ENCODE measurements around the gene ELOA. TPM values are rescaled to one million over a fixed set of nuclear protein-coding genes. Genes with fewer than 3 reads are reported as not detected.
A peak's percentile ranks its signal among the peaks of the same experiment; 100 is the strongest.
"Not testable (repeated sequence)": the region's sequence is repeated elsewhere in the genome, so short reads cannot be mapped to it uniquely, and the experiment has no call there.

ELOA gene
- total RNA-seq, 1 donor from 2014 or later = 29.1 TPM

DNA sequence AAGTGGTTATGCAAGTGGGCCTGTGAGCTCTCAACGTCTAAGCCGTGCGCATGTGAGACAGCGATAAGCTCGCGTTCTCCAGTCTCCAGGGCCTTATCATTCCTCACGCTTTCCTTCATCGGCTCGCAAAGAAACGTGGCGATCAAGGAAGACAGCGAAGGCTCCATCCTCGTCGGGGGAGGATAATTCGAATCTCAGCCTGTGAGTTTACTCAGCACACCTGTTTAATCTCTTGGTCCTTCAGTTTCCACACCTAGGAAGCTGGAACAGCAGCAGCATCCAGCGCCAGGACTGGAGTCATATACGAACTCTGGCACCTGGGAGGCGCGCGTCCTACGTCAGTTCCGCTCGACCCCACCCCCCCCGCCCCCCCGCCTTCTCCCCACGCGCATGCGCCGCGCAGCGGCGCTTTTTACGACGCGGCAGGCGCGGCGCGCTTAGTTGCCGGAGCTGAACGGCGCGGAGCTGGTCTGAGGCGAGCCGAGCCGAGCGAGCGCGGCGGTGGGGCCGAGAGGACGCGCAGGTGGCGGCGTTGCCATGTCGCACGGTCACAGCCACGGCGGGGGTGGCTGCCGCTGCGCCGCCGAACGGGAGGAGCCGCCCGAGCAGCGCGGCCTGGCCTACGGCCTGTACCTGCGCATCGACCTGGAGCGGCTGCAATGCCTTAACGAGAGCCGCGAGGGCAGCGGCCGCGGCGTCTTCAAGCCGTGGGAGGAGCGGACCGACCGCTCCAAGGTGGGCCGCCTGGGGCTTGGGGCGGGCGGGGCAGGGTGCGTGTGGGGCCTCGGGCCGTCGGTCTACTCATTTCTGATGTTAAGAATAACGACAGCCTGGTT is 34.9 kb downstream of the ELOA start, which contains the start of gene PITHD1:
Gene PITHD1, plus strand, starts transcription at position 440 of the 836 bp plus-strand sequence. Its CDS starts 98 bp downstream, at position 538.
- Histone ChIP-seq H3K36me3 (peaks cover 31% of the 10 kb centered on the region), H3K4me1 (peaks cover 67% of the 10 kb centered on the region), H3K27me3 (ENCODE audit: low read depth) (no peaks in the 10 kb centered on the region), H3K27ac (replicated peaks) (peak within 1 kb of the TSS; percentile 94), H3K4me3 (peak within 1 kb of the TSS; percentile 97), H3K9me3 (replicated peaks) (no peaks in the 10 kb centered on the region)
- DNase-seq = peak; percentile 75
- TF ChIP-seq CTCF (IDR thresholded peaks at IDR 0.05; ENCODE audit: borderline replicate concordance) = no peak
- intact Hi-C loops (cut with micrococcal nuclease) = no loop called here

DNA sequence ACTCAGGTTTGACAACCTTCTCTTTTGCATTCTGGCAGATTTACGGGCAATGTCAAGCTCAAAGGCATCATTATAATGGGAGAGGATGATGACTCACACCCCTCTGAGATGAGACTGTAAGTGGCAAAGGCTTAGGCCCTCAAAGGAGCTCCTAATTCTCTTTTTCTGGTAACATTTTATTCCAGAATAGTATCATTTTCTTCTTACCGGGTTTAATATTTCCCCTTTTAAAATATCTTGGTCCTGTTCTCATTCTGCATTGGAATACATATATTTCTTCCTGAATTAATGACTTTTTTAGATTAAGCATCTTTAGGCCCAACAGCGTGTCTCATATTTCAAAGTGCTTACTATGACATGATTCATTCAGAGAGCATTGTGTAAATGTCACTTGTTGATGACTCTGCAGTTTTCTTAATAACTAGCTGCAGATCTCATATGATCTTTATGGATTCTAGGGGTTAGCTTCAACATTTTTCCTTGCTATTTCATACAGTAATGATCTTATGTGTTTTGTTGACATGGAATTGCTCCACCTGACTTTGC is 36.6 kb downstream of the ELOA start:
- no peak for DNase-seq
- intact Hi-C loops (cut with micrococcal nuclease) = no loop called here
- Histone ChIP-seq H3K4me3 (no peak overlapping the region), H3K27me3 (ENCODE audit: low read depth) (no peaks in the 10 kb centered on the region), H3K36me3 (peaks cover 43% of the 10 kb centered on the region), H3K4me1 (peaks cover 50% of the 10 kb centered on the region), H3K27ac (replicated peaks) (no peak overlapping the region), H3K9me3 (replicated peaks) (no peaks in the 10 kb centered on the region)
- TF ChIP-seq CTCF (IDR thresholded peaks at IDR 0.05; ENCODE audit: borderline replicate concordance) = no peak

DNA sequence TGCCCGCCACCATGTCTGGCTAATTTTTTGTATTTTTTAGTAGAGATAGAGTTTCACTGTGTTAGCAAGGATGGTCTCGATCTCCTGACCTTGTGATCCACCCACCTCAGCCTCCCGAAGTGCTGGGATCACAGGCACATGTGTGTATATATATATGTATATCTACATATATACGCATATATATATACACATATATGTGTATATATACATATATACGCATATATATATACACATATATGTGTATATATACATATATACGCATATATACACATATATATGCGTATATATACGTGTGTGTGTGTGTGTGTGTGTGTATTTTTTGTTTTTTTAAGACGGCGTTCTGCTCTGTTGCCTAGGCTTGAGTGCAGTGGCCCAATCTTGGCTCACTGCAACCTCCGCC is 39.9 kb downstream of the ELOA start:
- DNase-seq; intact Hi-C loops (cut with micrococcal nuclease); H3K27me3 ChIP-seq (ENCODE audit: low read depth); H3K4me3 ChIP-seq; H3K9me3 ChIP-seq (replicated peaks); H3K27ac ChIP-seq (replicated peaks): not testable (repeated sequence)
- Histone ChIP-seq H3K36me3 (peaks cover 74% of the 10 kb centered on the region), H3K4me1 (peaks cover 21% of the 10 kb centered on the region)

DNA sequence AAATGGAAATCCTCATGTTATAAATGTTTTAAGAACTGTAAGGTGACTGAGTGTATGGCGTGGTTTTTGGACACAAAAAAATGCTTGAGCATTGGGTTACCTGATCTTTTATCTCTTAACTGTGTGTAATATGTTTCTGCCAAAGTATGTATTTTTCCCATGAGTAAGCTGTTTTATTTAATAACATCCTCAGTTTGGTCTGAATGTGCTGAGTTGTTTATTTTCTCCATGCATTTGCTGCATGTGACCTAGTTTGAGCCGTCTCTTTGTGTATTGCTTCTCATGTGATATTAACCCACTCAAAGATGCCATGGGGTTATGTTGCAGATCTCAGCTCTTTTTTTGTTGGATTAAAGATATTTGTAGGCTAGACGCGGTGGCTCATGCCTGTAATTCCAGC is 41.6 kb downstream of the ELOA start:
- no peak for TF ChIP-seq CTCF (IDR thresholded peaks at IDR 0.05; ENCODE audit: borderline replicate concordance)
- Histone ChIP-seq H3K36me3 (peaks cover 82% of the 10 kb centered on the region), H3K4me3 (no peak overlapping the region), H3K4me1 (peaks cover 5% of the 10 kb centered on the region), H3K9me3 (replicated peaks) (no peaks in the 10 kb centered on the region), H3K27ac (replicated peaks) (no peak overlapping the region), H3K27me3 (ENCODE audit: low read depth) (no peaks in the 10 kb centered on the region)
- intact Hi-C loops (cut with micrococcal nuclease) = no loop called here
- DNase-seq = no peak

DNA sequence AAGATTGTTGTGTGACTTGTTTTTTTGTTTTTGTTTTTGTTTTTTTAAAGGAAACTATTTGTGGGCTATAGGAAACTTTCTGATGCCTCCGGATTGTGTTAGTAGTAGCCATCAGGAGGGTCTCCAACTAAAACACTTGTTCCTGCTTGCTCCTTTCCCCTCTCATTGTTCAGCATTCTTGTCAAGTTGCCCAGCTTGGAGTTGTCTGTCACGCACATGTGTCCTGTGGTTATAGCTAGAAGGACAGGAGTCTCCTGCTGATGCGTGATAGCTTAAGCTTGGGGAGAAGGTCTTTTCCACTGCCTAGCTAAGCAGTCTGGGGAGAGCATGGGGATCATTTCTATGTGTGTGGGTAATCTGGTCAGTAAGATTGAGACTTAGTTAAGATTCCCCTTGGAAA is 44.4 kb downstream of the ELOA start:
- Histone ChIP-seq H3K9me3 (replicated peaks) (no peaks in the 10 kb centered on the region), H3K4me1 (peaks cover 25% of the 10 kb centered on the region), H3K4me3 (no peak overlapping the region), H3K27me3 (ENCODE audit: low read depth) (no peaks in the 10 kb centered on the region), H3K27ac (replicated peaks) (no peak overlapping the region), H3K36me3 (peaks cover 54% of the 10 kb centered on the region)
- DNase-seq = no peak
- TF ChIP-seq CTCF (IDR thresholded peaks at IDR 0.05; ENCODE audit: borderline replicate concordance) = no peak
- intact Hi-C loops (cut with micrococcal nuclease) = no loop called here

GRCh38 chr1:23788695-23789094 is 45.4 kb downstream of the ELOA start:
- H3K27ac ChIP-seq (replicated peaks) = no peak overlapping the region
- peaks cover 53% of the 10 kb centered on the region for H3K36me3 ChIP-seq
- intact Hi-C loops (cut with micrococcal nuclease) = no loop called here
- H3K9me3 ChIP-seq (replicated peaks) = no peaks in the 10 kb centered on the region
- H3K4me3 ChIP-seq = no peak overlapping the region
- no peaks in the 10 kb centered on the region for H3K27me3 ChIP-seq (ENCODE audit: low read depth)
- no peak for TF ChIP-seq CTCF (IDR thresholded peaks at IDR 0.05; ENCODE audit: borderline replicate concordance)
- peaks cover 35% of the 10 kb centered on the region for H3K4me1 ChIP-seq
- no peak for DNase-seq

All from left ventricle myocardium inferior (tissue), 1 donor.